ENCODE results near the gene GPR52.
A peak's percentile ranks its signal among the peaks of the same experiment; 100 is the strongest.
"Not testable (repeated sequence)": the region's sequence is repeated elsewhere in the genome, so short reads cannot be mapped to it uniquely, and the experiment has no call there.

The GPR52 gene

DNA sequence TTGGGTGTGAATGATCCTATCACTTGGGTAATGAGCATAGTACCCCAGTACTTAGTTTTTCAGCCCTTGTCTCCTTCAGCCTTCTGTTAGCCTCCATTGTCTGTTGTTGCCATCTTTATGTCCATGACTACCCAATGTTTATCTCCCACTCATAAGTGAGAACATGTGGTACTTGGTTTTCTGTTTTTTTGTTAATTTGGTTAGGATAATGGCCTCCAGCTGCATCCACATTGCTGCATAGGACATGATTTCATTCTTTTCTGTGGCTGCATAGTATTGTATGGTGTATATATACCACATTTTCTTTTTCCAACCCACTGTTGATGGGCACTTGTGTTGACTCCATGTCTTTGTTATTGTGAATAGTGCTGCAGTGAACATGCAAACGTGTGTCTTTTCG, 39.6 kb upstream of the GPR52 start:
- peak; percentile 69 for FAIRE-seq
- no peak for DNase-seq (ENCODE audit: insufficient read length, low spot score)
- no peak for TF ChIP-seq CTCF (IDR thresholded peaks at IDR 0.05; ENCODE audit: insufficient read depth, missing control alignments)

- not testable (repeated sequence) for DNase-seq (ENCODE audit: insufficient read length, low spot score); FAIRE-seq
These were observed 38.0 kb upstream of the GPR52 start for GRCh38 chr1:174409801-174410200.

GRCh38 chr1:174413632-174414031, 34.1 kb upstream of the GPR52 start:
- no peak for DNase-seq (ENCODE audit: insufficient read length, low spot score)
- FAIRE-seq: no peak
- peak; percentile 42 for TF ChIP-seq CTCF (IDR thresholded peaks at IDR 0.05; ENCODE audit: insufficient read depth, missing control alignments)

DNA sequence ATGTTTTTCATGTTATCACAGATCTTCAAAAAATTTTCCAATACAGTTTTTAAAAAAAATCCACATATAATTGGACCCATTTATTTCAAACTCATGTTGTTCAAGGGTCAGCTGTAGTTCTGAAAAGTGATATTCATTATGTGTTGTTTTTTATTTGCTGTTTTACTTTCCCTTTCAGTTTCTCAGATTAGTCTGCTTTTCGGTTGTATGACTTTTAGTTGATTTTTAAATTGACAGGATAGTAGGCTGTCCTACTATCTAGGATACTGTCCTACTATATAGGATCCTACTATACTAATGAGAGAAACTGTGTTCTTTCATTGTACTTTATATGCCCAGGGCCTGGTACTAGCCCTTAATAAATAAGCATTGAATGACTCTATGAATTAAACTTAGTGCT, 33.6 kb upstream of the GPR52 start:
- TF ChIP-seq CTCF (IDR thresholded peaks at IDR 0.05; ENCODE audit: insufficient read depth, missing control alignments): no peak
- no peak for DNase-seq (ENCODE audit: insufficient read length, low spot score)
- FAIRE-seq: no peak

DNA sequence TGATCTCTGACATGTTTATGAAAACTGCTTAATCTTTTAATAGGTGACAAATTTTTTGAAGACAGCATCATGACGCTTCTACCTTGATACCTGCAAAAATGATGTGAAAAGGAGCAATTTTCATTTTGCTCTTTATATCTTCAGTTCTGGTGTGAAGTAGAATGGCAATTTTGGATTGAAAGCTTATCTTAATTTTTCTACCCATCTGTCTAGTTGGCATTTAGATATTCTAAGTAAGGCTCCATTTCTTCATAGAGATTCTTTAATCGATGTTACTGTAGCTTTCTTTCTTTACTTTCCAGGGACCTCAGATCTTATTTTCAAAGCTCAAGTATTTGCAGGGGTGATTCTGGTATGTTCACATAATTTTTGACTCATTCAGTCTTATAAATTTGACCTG, 32.3 kb upstream of the GPR52 start:
- FAIRE-seq: no peak
- no peak for TF ChIP-seq CTCF (IDR thresholded peaks at IDR 0.05; ENCODE audit: insufficient read depth, missing control alignments)
- DNase-seq (ENCODE audit: insufficient read length, low spot score): no peak

- no peak for TF ChIP-seq CTCF (IDR thresholded peaks at IDR 0.05; ENCODE audit: insufficient read depth, missing control alignments)
- peak; percentile 53 for FAIRE-seq
- no peak for DNase-seq (ENCODE audit: insufficient read length, low spot score)
These were observed 29.8 kb upstream of the GPR52 start for GRCh38 chr1:174417921-174418320.

- FAIRE-seq: peak; percentile 84
- no peak for TF ChIP-seq CTCF (IDR thresholded peaks at IDR 0.05; ENCODE audit: insufficient read depth, missing control alignments)
- DNase-seq (ENCODE audit: insufficient read length, low spot score): no peak
These were observed 22.6 kb upstream of the GPR52 start for GRCh38 chr1:174425121-174425520.

GRCh38 chr1:174426153-174426552, 21.6 kb upstream of the GPR52 start:
- FAIRE-seq (no peak), DNase-seq (ENCODE audit: insufficient read length, low spot score) (no peak)
- TF ChIP-seq CTCF (IDR thresholded peaks at IDR 0.05; ENCODE audit: insufficient read depth, missing control alignments): no peak
